Measurements from ENCODE around the gene FAM184B.
"Not testable (repeated sequence)": the region's sequence is repeated elsewhere in the genome, so short reads cannot be mapped to it uniquely, and the experiment has no call there.

Gene FAM184B

DNA sequence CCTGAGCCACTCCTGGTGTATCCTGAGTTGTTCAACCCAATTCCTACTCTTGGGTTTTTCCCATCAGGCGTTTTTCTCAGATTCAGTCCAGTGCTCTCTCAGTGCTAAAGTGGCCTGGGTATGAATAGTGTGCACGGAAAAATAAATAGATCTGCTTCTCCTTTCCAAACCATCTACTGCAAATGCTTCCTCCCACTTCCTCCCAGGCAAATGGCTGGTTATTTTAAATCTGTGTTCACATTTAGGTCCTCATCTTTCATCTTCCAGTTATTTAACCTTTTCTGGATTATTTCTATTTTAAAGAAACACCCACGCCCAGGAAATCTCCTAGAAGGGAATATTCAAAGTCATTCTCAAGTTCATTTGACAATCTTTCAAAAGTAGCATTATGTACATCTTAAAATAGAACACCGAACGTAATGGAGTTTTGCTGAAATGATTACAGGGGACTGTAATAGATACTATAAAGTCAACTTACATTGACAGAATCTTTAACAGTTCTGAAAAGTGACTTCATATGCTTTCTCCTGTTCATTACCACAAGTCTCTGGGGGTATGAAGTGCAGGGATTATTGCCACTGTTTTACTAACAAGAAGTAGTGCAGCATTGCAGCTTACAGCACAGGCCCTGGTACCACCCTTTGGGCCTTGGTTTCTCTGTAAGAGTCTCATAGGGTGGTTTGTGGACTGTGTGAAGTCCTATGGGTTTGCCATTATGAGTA lies 100.7 kb downstream of the FAM184B start:
- DNase-seq: no peak

DNA sequence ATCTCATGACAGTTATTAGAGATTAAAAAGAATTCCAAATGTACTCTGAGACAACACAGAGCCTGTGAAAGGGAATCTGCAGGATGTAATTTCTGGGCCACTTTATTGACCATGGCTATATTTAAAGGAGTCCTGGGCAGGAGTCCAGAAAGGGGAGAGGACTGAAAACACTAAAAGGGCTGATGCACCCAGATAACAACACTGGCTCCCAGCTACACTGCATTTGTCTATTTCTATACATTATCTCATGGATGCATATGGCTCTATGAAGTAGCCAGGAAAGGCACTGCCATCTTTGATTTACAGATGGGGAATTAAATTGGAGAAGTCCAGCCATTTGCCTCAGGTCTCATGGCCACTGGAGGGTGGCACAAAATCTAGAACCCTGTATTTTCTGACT lies 111.0 kb downstream of the FAM184B start:
- no peak for DNase-seq

DNA sequence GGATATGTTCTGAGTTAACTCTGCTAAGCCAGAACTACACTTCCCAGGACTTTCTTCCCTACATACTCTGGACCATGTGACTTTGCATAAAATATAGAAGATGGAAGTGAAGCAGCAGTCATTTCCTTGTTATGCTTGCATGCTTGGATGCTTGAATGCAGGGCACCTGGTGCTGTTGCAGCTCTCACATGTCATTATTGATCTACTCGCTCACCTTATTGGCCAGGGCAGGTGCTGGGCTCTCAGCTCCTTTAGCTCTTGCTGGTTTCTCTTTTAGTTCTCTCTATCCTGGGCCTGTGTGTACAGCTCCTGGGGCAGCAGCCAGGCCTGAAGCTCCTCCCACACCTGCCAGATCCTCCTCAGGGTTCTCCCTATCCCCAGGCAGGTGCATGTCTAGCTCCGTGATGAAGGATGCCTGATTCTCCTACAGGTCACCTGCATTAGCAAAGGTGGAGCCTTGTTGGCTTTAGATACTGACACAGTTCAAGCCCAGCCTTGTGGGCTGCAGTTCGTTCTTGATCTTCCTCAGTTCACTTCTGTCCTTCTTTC lies 113.7 kb downstream of the FAM184B start:
- DNase-seq: no peak

DNA sequence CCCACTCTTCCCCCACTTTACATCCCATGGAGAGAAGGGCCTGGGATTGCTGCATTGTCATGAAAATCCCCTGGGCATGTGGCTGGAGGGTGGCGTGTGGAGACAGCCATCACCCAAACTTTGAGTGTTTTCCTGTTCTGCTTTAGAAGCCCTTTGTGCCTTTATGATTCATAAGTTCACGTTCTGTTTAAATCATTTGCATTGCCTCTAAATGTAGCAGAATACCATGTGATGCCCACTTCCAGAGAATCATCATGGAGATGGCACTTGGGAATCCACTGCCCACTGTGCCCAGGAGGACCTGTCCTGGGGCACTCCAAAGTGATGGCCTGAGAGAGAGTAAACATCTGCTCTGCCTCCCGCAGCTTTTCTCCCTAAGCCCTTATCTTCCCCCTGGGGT lies 114.2 kb downstream of the FAM184B start:
- no peak for DNase-seq

DNA sequence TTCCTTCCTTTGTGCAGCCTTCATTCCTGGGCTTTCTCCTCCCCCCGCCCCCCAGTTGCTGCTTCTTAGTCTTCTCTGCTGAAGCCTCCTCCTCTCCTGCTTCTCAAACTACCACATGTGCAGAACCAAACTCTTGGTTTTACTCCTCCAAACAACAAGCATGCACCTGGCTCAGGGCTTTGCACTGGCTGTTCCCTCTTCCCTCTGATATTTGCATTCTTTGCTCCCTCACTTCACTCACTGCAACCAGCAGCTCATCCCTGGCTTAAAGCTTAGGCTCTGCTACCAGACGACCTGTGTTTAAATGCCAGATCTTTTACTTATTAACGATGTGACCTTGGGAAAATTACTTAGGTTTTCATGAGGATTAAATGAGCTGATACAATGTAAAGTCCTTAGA lies 115.6 kb downstream of the FAM184B start:
- no peak for DNase-seq

DNA sequence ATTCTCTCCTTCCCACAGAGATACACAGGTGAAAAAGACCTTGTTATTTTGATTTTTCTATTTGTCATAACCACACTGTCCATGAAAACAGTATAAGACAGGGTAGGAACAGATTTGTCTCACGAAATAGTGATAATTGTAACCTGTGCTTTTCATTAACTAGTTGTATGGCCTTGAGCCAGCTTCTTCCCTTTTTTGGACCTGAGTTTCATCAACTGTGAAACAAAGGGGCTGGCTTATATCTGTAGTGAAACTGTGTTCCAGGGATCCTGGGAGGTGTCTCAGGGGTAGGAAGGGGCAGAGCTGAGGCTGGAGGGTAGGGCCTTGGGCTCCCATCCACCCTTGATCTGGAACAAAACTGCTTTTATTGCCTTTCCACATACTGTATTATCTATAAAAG lies 116.1 kb downstream of the FAM184B start:
- no peak for DNase-seq

DNA sequence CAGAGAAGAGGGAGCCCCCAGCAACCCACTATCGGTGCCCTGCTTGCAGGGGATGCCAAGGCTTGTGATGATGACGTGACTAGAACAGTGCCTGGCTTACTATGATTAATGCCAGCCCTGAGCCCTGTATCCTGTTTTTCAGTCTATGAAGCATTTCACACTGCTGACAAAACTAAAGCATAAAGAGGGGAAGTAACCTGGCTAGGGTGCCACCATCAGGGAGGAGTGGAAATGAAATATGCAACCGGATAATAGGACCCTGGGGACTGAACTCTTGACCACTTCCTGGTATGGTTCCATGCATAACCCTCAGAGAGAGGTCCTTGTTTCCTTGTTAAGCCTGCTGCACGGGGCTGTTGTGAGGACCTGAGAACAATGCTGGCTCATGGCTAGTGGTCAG lies 116.7 kb downstream of the FAM184B start:
- DNase-seq: no peak

DNA sequence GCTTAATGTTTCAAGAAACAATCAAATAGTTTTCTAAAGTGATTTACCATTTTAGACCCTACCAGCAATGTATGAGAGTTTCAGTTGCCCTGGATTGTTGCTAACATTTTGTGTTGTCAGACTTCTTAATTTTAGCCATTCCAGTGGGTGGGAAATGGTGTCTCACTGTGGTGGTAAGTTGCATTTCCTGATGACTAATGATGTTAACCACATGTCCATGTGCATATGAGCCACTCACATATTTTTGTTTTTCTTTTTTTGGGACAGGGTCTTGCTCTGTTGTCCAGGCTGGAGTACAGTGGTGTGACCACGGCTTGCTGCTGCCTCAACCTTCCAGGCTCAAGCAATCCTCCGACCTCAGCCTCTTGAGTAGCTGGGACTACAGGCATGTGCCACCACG lies 118.7 kb downstream of the FAM184B start:
- DNase-seq: no peak

DNA sequence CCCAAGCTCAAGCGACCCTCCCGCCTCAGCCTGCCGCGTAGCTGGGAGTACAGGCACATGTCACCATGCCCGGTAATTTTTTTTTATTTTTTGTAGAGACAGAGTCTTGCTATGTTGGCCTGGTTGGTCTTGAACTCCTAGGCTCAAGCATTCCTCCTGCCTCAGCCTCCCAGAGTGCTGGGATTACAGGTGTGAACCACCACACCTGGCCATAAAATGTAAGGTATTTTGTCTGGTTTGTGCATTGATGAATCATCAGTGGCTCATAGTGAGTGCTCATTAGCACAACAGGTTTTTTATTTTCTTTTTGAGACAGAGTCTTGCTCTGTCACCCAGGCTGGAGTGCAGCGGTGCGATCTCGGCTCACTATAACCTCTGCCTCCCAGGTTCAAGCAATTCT lies 122.2 kb downstream of the FAM184B start:
- not testable (repeated sequence) for DNase-seq

DNA sequence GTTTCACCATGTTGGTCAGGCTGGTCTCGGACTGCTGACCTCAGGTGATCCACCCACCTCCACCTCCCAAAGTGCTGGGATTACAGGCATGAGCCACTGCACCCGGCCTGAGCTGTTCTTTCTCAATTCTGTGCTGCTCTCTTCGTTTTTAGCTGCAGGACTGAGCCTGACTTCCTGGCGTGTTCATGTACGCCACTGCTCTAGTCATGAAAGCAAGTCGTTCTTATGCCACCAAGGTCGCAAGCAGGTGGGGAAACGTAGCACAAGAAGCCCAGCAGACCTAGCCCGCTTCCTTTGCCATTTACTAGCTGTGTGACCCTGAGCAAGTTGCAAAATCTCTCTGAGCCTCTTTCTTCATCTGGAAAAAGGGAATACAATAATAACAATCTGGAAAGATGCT lies 123.6 kb downstream of the FAM184B start:
- DNase-seq: no peak

DNA sequence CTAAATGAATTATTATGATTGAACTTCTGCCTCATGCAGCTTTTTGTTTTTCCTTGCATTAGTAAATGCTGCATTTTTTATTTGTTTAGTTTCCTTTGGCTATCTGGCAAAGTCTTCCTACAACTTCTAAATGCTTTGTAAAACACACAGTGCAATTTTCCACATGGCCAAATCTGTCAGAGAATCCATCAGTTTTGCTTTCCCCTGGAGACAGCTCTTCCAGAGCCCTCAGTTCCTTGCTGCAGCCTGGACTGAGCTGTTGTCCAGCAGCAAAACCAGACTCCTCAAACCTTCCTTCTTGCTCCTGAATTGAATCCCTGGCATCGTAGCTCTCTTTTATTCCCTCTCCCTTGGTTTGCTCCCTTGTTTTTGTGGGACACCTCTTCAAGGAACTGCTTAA lies 124.3 kb downstream of the FAM184B start:
- no peak for DNase-seq

DNA sequence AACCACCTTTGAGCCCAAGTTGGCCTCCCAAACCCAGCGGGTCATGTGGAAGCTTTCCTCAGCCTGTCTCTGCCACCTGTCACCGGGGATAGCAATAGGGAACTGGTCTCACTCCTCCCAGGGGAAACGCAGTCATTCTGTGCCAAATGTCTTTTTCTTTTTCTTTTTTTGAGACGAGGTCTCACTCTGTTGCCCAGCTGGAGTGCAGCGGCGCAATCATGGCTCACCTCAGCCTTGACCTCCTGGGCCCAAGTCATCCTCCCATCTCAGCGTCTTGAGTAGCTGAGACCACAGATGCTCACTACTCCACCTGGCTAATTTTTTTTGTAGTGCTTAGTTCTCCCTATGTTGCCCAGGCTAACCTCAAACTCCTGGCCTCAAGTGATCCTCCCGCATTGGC lies 126.7 kb downstream of the FAM184B start:
- DNase-seq: no peak

DNA sequence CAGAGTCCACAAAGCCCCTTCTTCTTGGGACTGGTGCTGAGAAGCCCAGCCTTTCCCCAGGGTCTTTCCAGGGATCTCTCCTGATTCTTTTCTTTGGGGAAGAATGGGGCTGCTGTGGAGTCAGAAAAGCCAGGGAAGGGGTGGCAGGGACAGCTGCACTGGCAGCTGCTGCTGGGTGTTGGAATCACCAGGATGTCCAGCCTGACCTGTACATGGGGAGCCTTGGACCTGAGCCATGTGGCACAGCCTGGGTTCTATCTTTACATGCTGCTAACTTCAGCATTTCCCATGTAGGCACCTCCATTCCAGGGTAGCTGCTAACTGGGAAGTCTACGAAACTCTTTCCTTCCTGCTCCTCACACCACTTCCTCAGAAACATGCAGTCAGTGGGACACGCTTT lies 131.0 kb downstream of the FAM184B start:
- DNase-seq: no peak

DNA sequence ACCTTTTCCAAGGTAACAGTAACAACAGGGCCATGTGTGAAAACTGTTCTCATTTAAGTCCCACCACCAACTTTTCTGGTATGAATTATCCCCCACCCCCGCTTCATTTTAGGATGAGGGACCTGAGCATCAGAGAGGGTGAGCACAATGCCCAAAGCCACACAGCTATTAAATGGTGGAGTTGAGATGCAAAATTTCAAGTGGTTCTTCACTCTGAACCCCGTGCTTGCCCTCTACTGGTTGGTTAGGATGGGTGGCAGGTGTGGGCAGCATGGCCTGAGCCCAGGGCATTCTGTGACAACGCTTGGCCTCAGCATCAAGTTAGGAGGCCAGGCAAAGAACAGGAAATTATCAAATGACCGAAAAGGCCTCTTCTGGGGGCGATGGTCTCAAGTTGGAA lies 133.5 kb downstream of the FAM184B start:
- no peak for DNase-seq

DNA sequence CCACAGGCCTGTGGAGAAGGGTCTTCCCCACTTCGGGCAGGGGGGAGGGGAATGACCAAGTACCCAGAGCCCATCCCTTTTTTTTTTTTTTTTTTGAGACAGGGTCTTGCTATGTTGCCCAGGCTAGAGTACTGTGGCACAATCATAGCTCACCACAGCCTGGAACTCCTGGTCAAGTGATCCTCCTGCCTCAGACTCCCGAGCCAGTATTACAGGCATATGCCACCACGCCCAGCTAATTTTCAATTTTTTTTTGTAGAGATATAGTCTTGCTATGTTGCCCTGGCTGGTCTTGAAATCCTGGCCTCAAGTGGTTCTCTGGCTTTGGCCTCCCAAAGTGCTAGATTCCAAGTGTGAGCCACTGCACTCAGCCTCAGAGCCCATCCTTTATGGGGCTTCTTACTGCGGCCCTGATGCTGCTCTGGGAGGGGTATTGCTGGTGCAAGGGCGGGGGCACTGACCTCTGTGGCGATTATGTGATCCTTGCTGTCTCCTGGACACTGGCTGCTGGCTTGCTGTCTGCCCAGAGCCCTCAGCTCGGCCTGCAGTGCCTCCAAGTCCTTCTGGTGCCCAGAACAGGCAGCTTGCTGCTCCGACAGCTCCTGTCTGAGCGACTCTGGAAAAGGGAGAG lies 134.1 kb downstream of the FAM184B start:
- no peak for DNase-seq

DNA sequence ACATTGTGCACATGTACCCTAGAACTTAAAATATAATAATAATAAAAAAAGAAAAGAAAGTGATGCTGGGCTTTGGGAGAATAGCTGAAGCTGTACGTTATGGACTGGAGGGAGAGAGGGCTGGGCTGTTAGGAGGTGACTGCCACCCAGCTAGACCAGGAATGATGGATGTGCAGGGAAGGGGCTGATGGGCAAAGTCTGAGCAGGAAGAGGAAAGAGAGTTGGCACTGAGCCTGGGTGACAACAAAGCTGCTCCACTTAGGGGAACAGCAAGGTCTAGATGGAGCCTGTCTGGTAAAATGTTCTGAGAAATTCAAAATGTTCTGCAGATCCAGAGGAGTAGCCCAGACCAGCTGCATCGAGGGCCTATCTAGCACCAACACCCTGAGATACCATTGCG lies 134.7 kb downstream of the FAM184B start:
- DNase-seq: no peak

DNA sequence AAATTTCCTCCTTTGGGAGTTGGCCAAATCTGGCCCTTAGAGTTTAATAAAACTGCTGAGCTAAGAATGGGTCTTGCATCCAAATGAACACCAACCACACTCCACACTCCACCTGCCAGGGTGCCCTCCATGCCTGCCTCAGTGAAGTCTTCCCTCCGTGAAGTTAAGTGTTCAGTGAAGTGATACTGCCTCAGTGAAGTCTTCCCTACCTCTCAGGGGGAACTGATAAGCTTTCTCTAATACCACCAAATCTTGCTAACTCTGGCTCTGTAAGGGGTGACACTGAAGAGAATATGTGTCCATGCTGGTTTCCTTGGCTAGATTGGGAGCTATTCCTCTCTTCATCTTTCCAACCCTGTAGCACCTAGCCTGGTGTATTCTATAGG lies 139.0 kb downstream of the FAM184B start:
- DNase-seq: no peak

DNA sequence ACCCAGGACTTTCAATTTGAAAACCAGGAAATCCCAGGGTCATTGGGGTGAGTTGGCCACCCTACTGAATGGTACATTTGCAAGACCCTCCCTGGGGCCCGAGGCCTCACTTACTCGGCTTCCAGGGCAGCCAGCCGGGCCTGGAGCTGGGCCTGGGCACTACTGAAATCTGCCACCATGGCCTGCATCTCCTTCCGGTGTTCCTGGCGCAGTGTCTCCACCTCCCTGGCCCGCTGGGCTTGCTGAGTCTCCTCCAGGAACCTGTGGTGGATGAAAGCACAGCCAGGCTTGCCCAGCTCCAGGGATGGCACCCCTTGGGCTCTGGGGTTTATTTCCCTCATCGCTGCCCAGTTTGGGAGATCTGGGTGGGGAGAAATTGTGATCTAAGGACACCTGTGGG lies 142.3 kb downstream of the FAM184B start:
- DNase-seq: no peak

DNA sequence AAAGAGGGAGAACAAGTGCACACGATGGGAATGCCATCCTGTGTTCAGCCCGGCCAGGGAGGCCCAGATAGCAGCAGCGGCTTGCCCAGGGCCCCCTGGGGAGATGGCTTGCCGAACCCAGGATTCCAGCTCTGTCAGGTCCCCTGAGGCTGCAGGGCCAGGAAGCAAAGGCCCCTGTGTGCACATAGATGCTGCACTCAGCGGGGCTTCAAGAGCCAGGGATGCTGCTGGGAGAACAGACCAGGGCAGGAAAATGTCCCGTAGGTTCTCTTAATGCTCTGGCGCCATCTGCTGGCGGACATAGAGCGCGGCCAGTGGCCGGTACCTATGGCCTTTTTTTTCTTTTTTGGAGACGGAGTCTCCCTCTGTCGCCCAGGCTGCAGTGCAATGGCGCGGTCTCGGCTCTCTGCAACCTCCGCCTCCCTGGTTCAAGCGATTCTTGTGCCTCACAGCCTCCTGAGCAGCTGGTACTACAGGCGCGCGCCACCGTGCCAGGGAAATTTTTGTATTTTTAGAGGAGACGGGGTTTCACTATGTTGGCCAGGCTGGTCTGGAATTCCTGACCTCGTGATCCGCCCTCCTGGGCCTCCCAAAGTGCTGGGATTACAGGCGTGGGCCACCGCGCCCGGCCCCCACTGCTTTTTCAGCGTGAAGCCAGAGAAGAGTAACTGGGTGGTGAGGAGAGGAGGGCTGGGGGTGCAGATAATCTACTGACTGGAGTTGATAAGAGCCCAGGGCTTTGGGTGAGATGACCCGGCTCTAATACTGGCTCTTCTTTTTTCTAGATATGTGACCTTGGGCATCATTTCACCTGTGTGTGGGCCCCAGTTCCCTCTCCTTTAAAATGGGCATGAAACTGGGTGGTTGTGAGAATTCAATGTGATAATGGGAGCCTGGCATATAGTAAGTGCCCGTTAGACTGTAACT lies 144.5 kb downstream of the FAM184B start:
- peak; percentile 59 for DNase-seq

DNA sequence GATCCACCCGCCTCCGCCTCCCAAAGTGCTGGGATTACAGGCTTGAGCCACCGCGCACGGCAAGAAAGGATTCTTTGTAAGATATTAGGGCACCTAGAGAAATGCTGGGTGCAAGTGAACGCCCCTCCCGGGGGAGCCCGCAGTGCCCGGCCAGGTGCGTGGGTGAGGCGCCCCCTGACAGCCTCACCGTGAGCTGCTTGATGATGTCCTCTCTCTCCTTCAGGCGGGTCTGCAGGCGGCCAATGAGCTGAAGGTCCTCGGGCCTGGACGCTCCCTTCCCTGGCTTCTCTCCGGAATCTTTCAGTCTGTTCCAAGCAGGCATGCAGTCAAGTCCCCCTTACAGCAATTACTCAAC lies 145.1 kb downstream of the FAM184B start:
- no peak for DNase-seq

DNA sequence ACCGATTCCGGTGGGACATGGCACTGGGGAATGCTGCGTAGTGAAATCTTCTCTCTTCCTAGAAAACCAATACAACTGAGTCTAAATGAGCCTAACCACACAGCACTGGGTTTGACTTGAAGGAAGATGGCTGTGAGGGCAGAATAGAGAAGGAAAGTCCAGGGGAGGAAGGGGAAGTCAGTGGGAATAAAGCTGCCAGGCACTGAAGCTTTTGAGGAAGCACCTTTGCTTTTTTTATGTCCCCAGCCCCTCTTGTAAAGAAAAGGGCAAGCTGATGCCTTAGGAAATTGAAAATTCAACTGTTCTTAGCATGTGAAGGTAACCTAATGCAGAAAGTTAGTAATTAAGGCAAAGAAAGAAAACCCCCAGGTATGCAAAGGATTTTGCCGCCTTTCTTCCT lies 146.4 kb downstream of the FAM184B start:
- DNase-seq: no peak

DNA sequence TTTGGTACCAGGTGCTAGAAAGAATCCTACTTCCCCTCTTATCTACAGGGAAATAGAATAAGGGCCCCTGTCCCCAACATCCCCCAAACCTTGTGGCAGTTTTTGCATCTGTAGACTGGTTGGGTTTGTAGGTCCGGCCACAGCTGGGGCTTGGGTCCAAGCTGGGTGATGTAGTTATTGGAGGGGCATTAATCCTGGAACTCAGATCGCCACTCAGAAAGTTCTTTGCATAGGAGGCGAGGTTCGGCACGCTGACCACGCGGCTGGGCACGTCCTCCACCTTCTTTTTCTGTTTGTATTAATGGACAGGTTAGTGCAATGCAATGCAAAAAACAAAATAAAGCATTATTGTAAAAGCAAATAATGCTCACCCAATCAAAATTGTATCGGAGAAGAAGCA lies 147.8 kb downstream of the FAM184B start:
- DNase-seq: no peak

DNA sequence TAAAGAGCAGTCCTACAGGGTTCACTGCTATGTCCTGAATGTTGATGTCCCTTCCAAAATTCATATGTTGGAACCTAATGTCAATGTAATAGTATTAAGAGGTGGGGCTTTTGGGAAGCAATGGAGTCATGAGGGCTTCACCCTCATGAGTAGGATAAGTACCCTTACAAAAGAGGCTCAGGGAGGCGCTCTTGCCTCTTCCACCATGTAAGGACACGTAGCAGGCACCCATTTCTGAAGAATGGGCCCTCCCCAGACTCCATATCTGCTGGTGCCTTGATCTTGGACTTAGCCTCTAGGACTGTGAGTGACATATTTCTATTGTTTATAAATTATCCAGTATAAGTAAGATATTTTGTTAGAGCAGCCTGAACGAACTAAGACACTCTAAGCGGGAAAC lies 151.2 kb downstream of the FAM184B start:
- DNase-seq: no peak

DNA sequence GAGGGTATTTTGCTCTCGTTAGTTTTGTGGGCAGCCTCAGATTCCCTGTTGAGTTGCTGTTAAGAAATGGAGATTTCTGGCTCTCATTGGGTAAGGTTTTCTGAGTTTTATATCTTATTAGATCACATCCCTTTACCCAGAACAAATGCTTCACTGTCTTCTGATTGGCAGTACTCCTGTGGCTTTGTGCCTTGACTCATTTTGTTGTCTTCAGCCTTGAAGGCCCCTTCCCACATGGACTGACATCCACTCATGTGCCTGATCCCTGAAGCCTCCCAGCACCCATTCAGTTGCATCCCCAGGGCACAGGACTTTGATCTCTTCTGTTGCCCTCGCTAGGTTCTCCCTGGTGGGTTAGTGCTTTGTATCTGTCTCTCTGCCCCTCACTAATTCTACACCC lies 156.6 kb downstream of the FAM184B start:
- no peak for DNase-seq

Data from activated T-cell treated with anti-CD3 and anti-CD28 coated beads for 4 hours (primary cell).